Tibial artery (tissue), 4 donors: ENCODE measurements around the gene C16orf78.

Source experiments
- DNase-seq, 2 donors: peaks; one replicate each; pipeline ENCODE4 v3.0.0-alpha.2; 2019
- H3K27ac ChIP-seq, 2 donors: fragments of 200-600 bp; sonication (generic) in 1 of 2; 1 replicate in 1 of 2; 2 replicates in 1 of 2; pipeline ENCODE4 v1.5.1; 2018 to 2019; ENCODE audit warnings: mild to moderate bottlenecking in 1 of 2
- H3K27me3 ChIP-seq, 2 donors: fragments of 200-600 bp; sonication (generic) in 1 of 2; one replicate each; pipeline versions ENCODE4 v1.5.1 to v1.6.0; 2016 to 2019
- H3K36me3 ChIP-seq, 3 donors: fragments of 200-600 bp; sonication (generic) in 2 of 3; one replicate each; pipeline ENCODE4 v1.5.1; 2016 to 2019; ENCODE audit warnings: mild to moderate bottlenecking in 2 of 3
- H3K4me1 ChIP-seq, 4 donors: fragments of 200-600 bp; sonication (generic) in 2 of 4; 1 replicate in 3 of 4; 2 replicates in 1 of 4; pipeline ENCODE4 v1.5.1; 2016 to 2019
- H3K4me3 ChIP-seq, 2 donors: fragments of 200-600 bp; sonication (generic) in 1 of 2; 1 replicate in 1 of 2; 2 replicates in 1 of 2; pipeline ENCODE4 v1.5.1; 2018 to 2019; ENCODE audit warnings: mild to moderate bottlenecking in 2 of 2
- H3K9me3 ChIP-seq, 3 donors: fragments of 200-600 bp; sonication (generic) in 1 of 3; one replicate each; pipeline ENCODE4 v1.5.1; 2016 to 2019
- intact Hi-C: fragments of 100-400 bp; cut with DNase I; formaldehyde crosslinking; loops from one replicate; pipeline ENCODE4 v1.15.0; 2023; ENCODE audit warnings: low total_unique reads
- TF ChIP-seq, protein P1 (sequence below), 2 experiments: fragments of 200-600 bp in 1 of 2; fragments of 450-650 bp in 1 of 2; IDR thresholded peaks; one replicate each; pipeline ENCODE4 v1.5.1; 2017 to 2019; ENCODE audit warnings: antibody characterized with exemption in 2 of 2, mild to moderate bottlenecking in 1 of 2, moderate library complexity in 1 of 2

The C16orf78 gene

GRCh38 chr16:49338611-49339265, 34.9 kb upstream of the C16orf78 start:
- Histone ChIP-seq H3K36me3 (no peaks in the 10 kb centered on the region), H3K4me3 (no peak overlapping the region), H3K27me3 (peaks cover 0 to 9% of the 10 kb centered on the region in 2 donors), H3K27ac (no peak overlapping the region), H3K9me3 (no peaks in the 10 kb centered on the region), H3K4me1 (no peaks in the 10 kb centered on the region)
- no peak for DNase-seq
- intact Hi-C loops = no loop called here
- TF ChIP-seq, protein P1, sequence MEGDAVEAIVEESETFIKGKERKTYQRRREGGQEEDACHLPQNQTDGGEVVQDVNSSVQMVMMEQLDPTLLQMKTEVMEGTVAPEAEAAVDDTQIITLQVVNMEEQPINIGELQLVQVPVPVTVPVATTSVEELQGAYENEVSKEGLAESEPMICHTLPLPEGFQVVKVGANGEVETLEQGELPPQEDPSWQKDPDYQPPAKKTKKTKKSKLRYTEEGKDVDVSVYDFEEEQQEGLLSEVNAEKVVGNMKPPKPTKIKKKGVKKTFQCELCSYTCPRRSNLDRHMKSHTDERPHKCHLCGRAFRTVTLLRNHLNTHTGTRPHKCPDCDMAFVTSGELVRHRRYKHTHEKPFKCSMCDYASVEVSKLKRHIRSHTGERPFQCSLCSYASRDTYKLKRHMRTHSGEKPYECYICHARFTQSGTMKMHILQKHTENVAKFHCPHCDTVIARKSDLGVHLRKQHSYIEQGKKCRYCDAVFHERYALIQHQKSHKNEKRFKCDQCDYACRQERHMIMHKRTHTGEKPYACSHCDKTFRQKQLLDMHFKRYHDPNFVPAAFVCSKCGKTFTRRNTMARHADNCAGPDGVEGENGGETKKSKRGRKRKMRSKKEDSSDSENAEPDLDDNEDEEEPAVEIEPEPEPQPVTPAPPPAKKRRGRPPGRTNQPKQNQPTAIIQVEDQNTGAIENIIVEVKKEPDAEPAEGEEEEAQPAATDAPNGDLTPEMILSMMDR (IDR thresholded peaks at IDR 0.05) = no peak

DNA sequence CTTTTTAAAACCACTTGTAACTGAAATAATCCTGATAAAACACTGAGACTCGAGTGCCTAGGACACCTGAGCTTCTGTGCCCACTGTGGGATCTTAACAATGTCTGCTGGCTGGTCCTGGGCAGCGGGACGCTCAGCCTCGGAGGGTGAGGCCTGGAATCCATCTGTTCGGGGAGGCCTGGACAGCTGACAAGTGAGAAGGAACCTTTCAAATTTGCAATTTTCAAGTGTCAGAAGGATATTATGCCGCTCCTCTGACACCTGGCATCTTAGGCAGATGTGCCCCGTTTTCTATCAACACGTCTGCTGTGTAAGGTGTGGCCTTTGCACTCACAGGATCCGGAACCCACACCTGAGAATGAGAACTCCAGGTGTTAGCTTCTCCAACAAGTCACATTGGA, 33.1 kb upstream of the C16orf78 start:
- peaks cover 0 to 9% of the 10 kb centered on the region in 2 donors for H3K27me3 ChIP-seq
- intact Hi-C loops = no loop called here

GRCh38 chr16:49341706-49342105, 31.9 kb upstream of the C16orf78 start:
- TF ChIP-seq, protein P1 (IDR thresholded peaks at IDR 0.05) = no peak
- Histone ChIP-seq H3K9me3 (no peaks in the 10 kb centered on the region), H3K4me3 (no peak overlapping the region), H3K27me3 (peaks cover 0 to 9% of the 10 kb centered on the region in 2 donors), H3K4me1 (no peaks in the 10 kb centered on the region), H3K27ac (no peak overlapping the region), H3K36me3 (no peaks in the 10 kb centered on the region)
- intact Hi-C loops = no loop called here
- DNase-seq = no peak

More for the DNA sequence above, 33.1 kb upstream of the C16orf78 start:
- no peaks in the 10 kb centered on the region for H3K4me1 ChIP-seq
- H3K4me3 ChIP-seq = no peak overlapping the region
- H3K27ac ChIP-seq = no peak overlapping the region
- no peaks in the 10 kb centered on the region for H3K36me3 ChIP-seq
- TF ChIP-seq, protein P1 (IDR thresholded peaks at IDR 0.05) = no peak
- H3K9me3 ChIP-seq = no peaks in the 10 kb centered on the region
- DNase-seq = no peak

DNA sequence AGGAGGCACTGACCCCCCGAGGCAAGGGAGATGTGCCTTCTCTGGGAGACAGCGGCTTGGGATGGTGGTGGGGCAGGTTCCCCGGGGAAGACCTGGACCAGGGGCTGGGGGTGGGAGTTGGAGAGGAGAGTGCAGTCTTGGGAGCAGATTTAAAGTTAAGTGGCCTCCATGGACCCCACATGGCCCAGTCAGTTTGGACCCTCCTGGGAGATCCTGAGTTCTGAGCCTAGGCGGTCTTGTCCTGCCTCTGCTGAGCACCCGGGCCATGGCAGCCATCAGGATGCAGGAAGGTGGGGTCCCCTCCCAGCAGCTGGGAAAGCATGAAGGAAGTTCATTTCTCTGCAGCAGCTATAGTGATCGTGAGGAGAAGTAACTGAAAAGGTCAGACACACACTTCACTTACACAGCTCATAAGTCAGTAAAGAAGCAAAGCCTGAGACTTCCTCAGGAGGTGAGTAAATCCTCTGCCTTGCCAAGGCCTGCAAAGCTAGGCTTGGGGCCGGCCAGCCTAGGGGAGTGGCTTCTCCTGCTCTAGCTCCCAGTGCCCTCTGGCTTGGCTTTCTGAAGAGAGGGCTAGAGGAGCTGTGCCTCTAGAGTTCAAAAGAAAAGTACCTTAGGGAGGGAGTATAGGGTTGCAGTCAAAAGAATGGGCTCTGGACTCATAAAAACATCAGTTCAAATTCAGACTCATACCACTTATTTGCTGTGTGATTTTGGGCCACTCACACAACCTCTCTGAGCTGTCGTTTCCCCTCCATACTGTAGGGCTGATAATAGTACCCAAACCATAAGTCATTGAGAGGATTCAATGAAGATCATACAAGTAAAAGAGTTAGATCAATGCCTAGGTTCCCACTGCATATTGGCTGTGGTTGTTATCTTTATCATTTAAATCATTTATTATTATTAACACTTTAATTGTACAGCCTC, 31.0 kb upstream of the C16orf78 start:
- no peaks in the 10 kb centered on the region for H3K9me3 ChIP-seq
- intact Hi-C loops = no loop called here
- H3K27me3 ChIP-seq = peaks cover 0 to 15% of the 10 kb centered on the region in 2 donors
- H3K36me3 ChIP-seq = no peaks in the 10 kb centered on the region
- no peak overlapping the region for H3K4me3 ChIP-seq
- H3K4me1 ChIP-seq = no peaks in the 10 kb centered on the region
- no peak for DNase-seq
- no peak overlapping the region for H3K27ac ChIP-seq
- TF ChIP-seq, protein P1 (IDR thresholded peaks at IDR 0.05) = no peak

- DNase-seq = no peak
- H3K27me3 ChIP-seq = peaks cover 0 to 14% of the 10 kb centered on the region in 2 donors
- TF ChIP-seq, protein P1 (IDR thresholded peaks at IDR 0.05) = no peak
- no peaks in the 10 kb centered on the region for H3K9me3 ChIP-seq
- no peaks in the 10 kb centered on the region for H3K36me3 ChIP-seq
- H3K4me3 ChIP-seq = no peak overlapping the region
- H3K27ac ChIP-seq = no peak overlapping the region
- H3K4me1 ChIP-seq = no peaks in the 10 kb centered on the region
- intact Hi-C loops = no loop called here
These were observed 30.3 kb upstream of the C16orf78 start for GRCh38 chr16:49343291-49343690.
